Adrenal gland (tissue), 12 donors: Measurements from ENCODE around the gene ANXA4. TPM values are rescaled to one million over a fixed set of nuclear protein-coding genes. Genes with fewer than 3 reads are reported as not detected.

Experiments used
- DNase-seq, 7 donors: peaks; one replicate each; pipeline ENCODE4 v3.0.0-alpha.2; 2019 to 2020
- H3K27ac ChIP-seq, 5 donors: fragments of 200-600 bp; sonication (generic) in 4 of 5; 1 replicate in 3 of 5; 2 replicates in 2 of 5; pipeline versions ENCODE4 v1.5.1 to v1.8.0; 2016 to 2020; ENCODE audit warnings: mild to moderate bottlenecking in 1 of 5
- H3K27me3 ChIP-seq: fragments of 200-600 bp; 2 replicates; pipeline ENCODE4 v1.8.0; 2021
- H3K36me3 ChIP-seq, 2 donors: fragments of 200-600 bp; replicated peaks in 1 of 2; 1 replicate in 1 of 2; 2 replicates in 1 of 2; pipeline versions ENCODE4 v1.5.1 to v1.8.0; 2018 to 2022
- H3K4me1 ChIP-seq, 2 donors: fragments of 200-600 bp; replicated peaks in 1 of 2; 1 replicate in 1 of 2; 2 replicates in 1 of 2; pipeline versions ENCODE4 v1.5.1 to v1.8.0; 2018 to 2021
- H3K4me3 ChIP-seq, 4 donors: fragments of 200-600 bp; sonication (generic) in 3 of 4; one replicate each; pipeline ENCODE4 v1.5.1; 2016 to 2018
- H3K9me3 ChIP-seq, 3 donors: fragments of 200-600 bp; sonication (generic) in 1 of 3; replicated peaks in 1 of 3; 1 replicate in 2 of 3; 2 replicates in 1 of 3; pipeline versions ENCODE4 v1.5.1 to v1.8.0; 2016 to 2021
- POLR2A ChIP-seq, 2 donors: fragments of 450-650 bp; IDR thresholded peaks; one replicate each; pipeline ENCODE4 v1.6.1; 2017; ENCODE audit warnings: antibody characterized with exemption in 2 of 2, mild to moderate bottlenecking in 2 of 2, moderate library complexity in 1 of 2
- WGBS, 4 donors: extraction: QIAGEN DNeasy Blood & Tissue Kit in 2 of 4; methylation state at CpG; one replicate each; pipeline versions ENCODE4 v1.1.5 to v1.1.7; 2013 to 2017; 5-methylcytosine and 5-hydroxymethylcytosine counted together
- intact Hi-C, 2 donors: fragments of 100-400 bp; cut with DNase I; formaldehyde crosslinking; loops; one replicate each; pipeline versions ENCODE4 v1.14.1 to v1.15.0; 2022 to 2023
- polyA plus RNA-seq, 3 donors: library from polyadenylated mRNA; stranded (reverse); fragments of 200-250 nt in 2 of 3; fragments of 350-450 nt in 1 of 3; fragmentation: Illumina TruSeq in 1 of 3; extraction: RNeasy Lipid Tissue Mini Kit (QIAGEN cat#74804) in 1 of 3; gene quantifications; one replicate each; pipeline ENCODE4 v1.2.3, GENCODE V29; 2013 to 2014
- total RNA-seq, 9 donors: library from RNA; depleted of rRNA in 4 of 9; stranded (reverse); fragments of >200 nt in 4 of 9; fragments of 120-200 nt in 1 of 9; fragmentation: NEBNext Ultra II Directional in 1 of 9; extraction: Animal tissue kit (Norgen Biotek cat#: 25700) in 1 of 9; gene quantifications; one replicate each; pipeline versions ENCODE4 v1.1.0 to v1.2.4, GENCODE V29; 2013 to 2023
- TF ChIP-seq, protein P1 (sequence below), 6 experiments: fragments of 450-650 bp in 4 of 6; fragments of 200-600 bp in 2 of 6; sonication (generic) in 1 of 6; IDR thresholded peaks; 1 replicate in 5 of 6; 2 replicates in 1 of 6; pipeline versions ENCODE4 v1.5.1 to v1.8.0; 2016 to 2021; ENCODE audit warnings: antibody characterized with exemption in 6 of 6, mild to moderate bottlenecking in 2 of 6, moderate library complexity in 1 of 6
- donor health status: healthy with polysubstance abuse.
- donor health status: Bipolar disorder and iron deficiency.
- donor health status: DM: yes; HTN: yes; CAD: no.
- donor health status: DM: no; HTN: no; CAD: no.
- donor health status: DM: no; HTN: no; CAD: no.
- donor health status: DM: yes; HTN: yes; CAD: no.

Gene ANXA4
- total and polyA plus RNA-seq, 12 donors = 20.6 to 57.4 (median 33.1) TPM

DNA sequence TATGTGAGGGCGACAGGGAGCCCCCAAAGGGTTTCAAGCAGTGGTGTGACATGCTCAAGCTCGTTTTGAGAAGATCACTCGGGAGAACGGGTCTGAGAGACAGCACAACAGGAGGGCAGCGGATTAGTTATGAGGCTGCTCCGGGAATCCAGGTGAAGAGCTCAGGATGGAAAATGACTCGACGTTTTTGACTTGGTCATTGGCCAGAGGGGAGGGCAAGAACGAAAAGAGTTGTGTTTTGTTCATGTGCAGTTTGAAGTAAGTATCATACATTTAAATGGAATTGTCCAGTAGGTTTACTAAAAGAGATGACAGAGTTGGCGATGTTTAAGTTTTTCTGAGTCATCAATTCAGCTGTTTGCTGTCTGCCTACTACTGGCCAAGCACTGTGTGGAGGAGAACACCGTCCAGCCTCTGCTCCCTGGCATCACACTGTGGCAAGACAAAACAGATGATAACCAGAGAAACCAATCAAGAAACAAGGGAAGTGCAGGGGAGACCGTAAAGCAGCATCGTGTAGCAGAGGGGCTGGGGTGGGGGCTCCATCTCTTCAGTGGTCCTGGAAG is 25.3 kb upstream of the ANXA4 start:
- no peaks in the 10 kb centered on the region for H3K36me3 ChIP-seq
- H3K4me1 ChIP-seq = no peaks in the 10 kb centered on the region
- no peak overlapping the region for H3K27ac ChIP-seq
- WGBS, 4 donors = 76 to 82% (median 77%) methylated on average over 13 of the region's 13 CpGs
- TF ChIP-seq, protein P1, sequence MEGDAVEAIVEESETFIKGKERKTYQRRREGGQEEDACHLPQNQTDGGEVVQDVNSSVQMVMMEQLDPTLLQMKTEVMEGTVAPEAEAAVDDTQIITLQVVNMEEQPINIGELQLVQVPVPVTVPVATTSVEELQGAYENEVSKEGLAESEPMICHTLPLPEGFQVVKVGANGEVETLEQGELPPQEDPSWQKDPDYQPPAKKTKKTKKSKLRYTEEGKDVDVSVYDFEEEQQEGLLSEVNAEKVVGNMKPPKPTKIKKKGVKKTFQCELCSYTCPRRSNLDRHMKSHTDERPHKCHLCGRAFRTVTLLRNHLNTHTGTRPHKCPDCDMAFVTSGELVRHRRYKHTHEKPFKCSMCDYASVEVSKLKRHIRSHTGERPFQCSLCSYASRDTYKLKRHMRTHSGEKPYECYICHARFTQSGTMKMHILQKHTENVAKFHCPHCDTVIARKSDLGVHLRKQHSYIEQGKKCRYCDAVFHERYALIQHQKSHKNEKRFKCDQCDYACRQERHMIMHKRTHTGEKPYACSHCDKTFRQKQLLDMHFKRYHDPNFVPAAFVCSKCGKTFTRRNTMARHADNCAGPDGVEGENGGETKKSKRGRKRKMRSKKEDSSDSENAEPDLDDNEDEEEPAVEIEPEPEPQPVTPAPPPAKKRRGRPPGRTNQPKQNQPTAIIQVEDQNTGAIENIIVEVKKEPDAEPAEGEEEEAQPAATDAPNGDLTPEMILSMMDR (IDR thresholded peaks at IDR 0.05) = no peak
- no peak for DNase-seq
- no peaks in the 10 kb centered on the region for H3K9me3 ChIP-seq
- intact Hi-C loops = loop anchor here (10.0 kb wide), 2 partner anchors 62 to 72 kb away; partner anchors contain the start of gene AAK1 (in 1 of the 2)
- no peaks in the 10 kb centered on the region for H3K27me3 ChIP-seq
- no peak overlapping the region for H3K4me3 ChIP-seq

GRCh38 chr2:69717186-69717585 is 24.7 kb upstream of the ANXA4 start:
- H3K27ac ChIP-seq = no peak overlapping the region
- H3K36me3 ChIP-seq = no peaks in the 10 kb centered on the region
- intact Hi-C loops = loop anchor here (10.0 kb wide), 2 partner anchors 62 to 72 kb away; partner anchors contain the start of gene AAK1 (in 1 of the 2)
- DNase-seq = no peak
- no peaks in the 10 kb centered on the region for H3K27me3 ChIP-seq
- H3K4me1 ChIP-seq = no peaks in the 10 kb centered on the region
- no peak for TF ChIP-seq POLR2A (IDR thresholded peaks at IDR 0.05)
- TF ChIP-seq, protein P1 (IDR thresholded peaks at IDR 0.05) = no peak
- no peaks in the 10 kb centered on the region for H3K9me3 ChIP-seq
- 80 to 96% (median 91%) methylated on average over 2 of the region's 2 CpGs for WGBS, 4 donors
- no peak overlapping the region for H3K4me3 ChIP-seq

- intact Hi-C loops = loop anchor here (10.0 kb wide), 2 partner anchors 63 to 73 kb away; partner anchors contain the start of gene AAK1 (in 1 of the 2)
- Histone ChIP-seq H3K27me3 (no peaks in the 10 kb centered on the region), H3K4me3 (no peak overlapping the region), H3K36me3 (no peaks in the 10 kb centered on the region), H3K4me1 (no peaks in the 10 kb centered on the region), H3K27ac (no peak overlapping the region), H3K9me3 (no peaks in the 10 kb centered on the region)
- no peak for DNase-seq
- TF ChIP-seq, protein P1 (IDR thresholded peaks at IDR 0.05) = no peak
- TF ChIP-seq POLR2A (IDR thresholded peaks at IDR 0.05) = no peak
- WGBS, 4 donors = 71 to 92% (median 79%) methylated on average over 2 of the region's 2 CpGs
Observed at GRCh38 chr2:69717861-69718273, 24.1 kb upstream of the ANXA4 start.

GRCh38 chr2:69718338-69718965 is 23.5 kb upstream of the ANXA4 start:
- Histone ChIP-seq H3K36me3 (no peaks in the 10 kb centered on the region), H3K4me3 (no peak overlapping the region), H3K9me3 (no peaks in the 10 kb centered on the region), H3K27ac (no peak overlapping the region), H3K27me3 (no peaks in the 10 kb centered on the region), H3K4me1 (no peaks in the 10 kb centered on the region)
- intact Hi-C loops = loop anchor here (10.0 kb wide), 2 partner anchors 64 to 74 kb away; partner anchors contain the start of gene AAK1 (in 1 of the 2)
- DNase-seq = no peak
- TF ChIP-seq, protein P1 (IDR thresholded peaks at IDR 0.05) = no peak
- no peak for TF ChIP-seq POLR2A (IDR thresholded peaks at IDR 0.05)
- 72 to 76% (median 74%) methylated on average over 5 of the region's 5 CpGs for WGBS, 4 donors
